Mucosa of rectum (tissue), 2 donors: ENCODE results near the gene MLH1.
A peak's percentile ranks its signal among the peaks of the same experiment; 100 is the strongest.

Source experiments
- H3K27ac ChIP-seq, 2 donors: one replicate each; pipeline ENCODE4 v1.7.0; 2013; ENCODE audit warnings: inconsistent platforms in 2 of 2, low read depth in 2 of 2, low read length in 2 of 2
- H3K27me3 ChIP-seq, 2 donors: one replicate each; pipeline ENCODE4 v1.7.0; 2013; ENCODE audit warnings: low read length in 2 of 2; ENCODE audit not compliant: control insufficient read depth in 2 of 2, insufficient read depth in 2 of 2
- H3K36me3 ChIP-seq, 2 donors: one replicate each; pipeline ENCODE4 v1.7.0; 2013; ENCODE audit warnings: low read length in 2 of 2; ENCODE audit not compliant: control insufficient read depth in 2 of 2, insufficient read depth in 2 of 2
- H3K4me1 ChIP-seq, 2 donors: one replicate each; pipeline ENCODE4 v1.7.0; 2013; ENCODE audit warnings: low read length in 2 of 2, mild to moderate bottlenecking in 1 of 2; ENCODE audit not compliant: control insufficient read depth in 2 of 2, insufficient read depth in 2 of 2
- H3K4me3 ChIP-seq, 2 donors: one replicate each; pipeline ENCODE4 v1.7.0; 2013; ENCODE audit warnings: low read length in 2 of 2
- H3K9ac ChIP-seq, 2 donors: one replicate each; pipeline ENCODE4 v1.7.0; 2013; ENCODE audit warnings: low read length in 2 of 2, low read depth in 1 of 2, mild to moderate bottlenecking in 1 of 2
- H3K9me3 ChIP-seq, 2 donors: one replicate each; pipeline ENCODE4 v1.7.0; 2013; ENCODE audit warnings: low read length in 2 of 2; ENCODE audit not compliant: control insufficient read depth in 2 of 2
- donor health status: healthy.
- donor health status: Normal muscosa, but diverticular disease.

Gene MLH1

DNA sequence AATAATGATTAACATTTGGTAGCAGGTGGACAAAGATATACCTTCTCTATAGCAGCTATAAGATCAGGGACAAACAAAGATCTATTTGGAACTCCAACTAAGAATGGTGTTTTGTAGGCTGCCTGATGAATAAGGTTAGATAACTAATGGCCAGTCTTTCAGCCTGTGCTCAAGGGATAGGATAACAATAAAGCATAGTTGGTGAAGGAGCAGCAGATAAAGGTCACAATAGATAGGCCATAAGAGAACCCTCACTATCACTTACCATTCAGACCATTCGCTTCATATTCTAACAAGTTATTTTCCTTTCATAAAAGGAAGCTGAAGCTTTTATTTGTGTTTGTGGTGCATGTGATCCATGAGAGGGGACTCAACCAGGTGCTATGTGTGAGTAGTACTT lies 20.2 kb upstream of the MLH1 start:
- Histone ChIP-seq H3K27ac (no peak overlapping the region), H3K27me3 (no peaks in the 10 kb centered on the region), H3K36me3 (peaks cover 0 to 2% of the 10 kb centered on the region in 2 donors), H3K9ac (no peak overlapping the region), H3K4me1 (no peaks in the 10 kb centered on the region), H3K4me3 (no peak overlapping the region), H3K9me3 (no peaks in the 10 kb centered on the region)

DNA sequence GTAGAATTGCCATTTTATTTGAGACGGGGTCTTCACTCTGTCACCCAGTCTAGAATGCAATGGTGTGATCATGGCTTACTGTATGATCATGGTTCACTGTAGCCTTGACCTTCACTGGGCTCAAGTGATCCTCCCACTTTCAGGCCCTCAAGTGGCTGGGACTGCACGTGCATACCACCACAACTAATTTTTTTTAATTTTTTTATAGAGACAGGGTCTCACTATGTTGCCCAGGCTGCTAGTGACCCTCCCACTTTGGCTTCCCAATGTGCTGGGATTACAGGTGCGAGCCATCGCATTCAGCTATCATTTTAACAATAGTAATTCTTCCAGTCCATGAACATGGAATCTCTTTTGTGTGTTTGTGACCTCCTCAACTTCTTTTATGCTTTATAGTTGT lies 12.3 kb upstream of the MLH1 start:
- Histone ChIP-seq H3K9me3 (no peaks in the 10 kb centered on the region), H3K4me1 (no peaks in the 10 kb centered on the region), H3K36me3 (peaks cover 20 to 37% of the 10 kb centered on the region in 2 donors), H3K27me3 (no peaks in the 10 kb centered on the region), H3K4me3 (no peak overlapping the region), H3K27ac (no peak overlapping the region), H3K9ac (no peak overlapping the region)

DNA sequence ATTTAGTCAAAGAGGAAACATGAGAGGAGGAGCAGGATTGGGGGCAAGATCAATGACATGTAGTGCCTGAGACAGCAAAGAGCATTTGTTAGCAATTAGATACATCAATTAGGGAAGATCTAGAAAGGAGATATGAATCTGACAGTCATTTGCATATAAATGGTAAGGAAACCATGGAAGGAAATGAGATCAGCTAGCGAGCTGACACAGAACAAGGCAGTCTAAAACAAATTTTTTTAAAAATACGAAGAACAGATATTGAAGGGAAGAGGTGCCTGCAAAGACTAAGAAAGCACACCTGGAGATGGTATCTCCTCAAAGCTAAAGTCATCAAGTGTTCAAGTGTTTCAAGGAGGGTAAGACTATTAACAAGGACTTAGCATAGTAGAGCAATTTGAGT lies 5.0 kb upstream of the MLH1 start:
- peaks cover 16 to 22% of the 10 kb centered on the region in 2 donors for H3K4me1 ChIP-seq
- H3K9ac ChIP-seq = no peak overlapping the region
- H3K27me3 ChIP-seq = no peaks in the 10 kb centered on the region
- no peak overlapping the region for H3K27ac ChIP-seq
- no peak overlapping the region for H3K4me3 ChIP-seq
- no peaks in the 10 kb centered on the region for H3K9me3 ChIP-seq
- H3K36me3 ChIP-seq = peaks cover 22 to 36% of the 10 kb centered on the region in 2 donors

DNA sequence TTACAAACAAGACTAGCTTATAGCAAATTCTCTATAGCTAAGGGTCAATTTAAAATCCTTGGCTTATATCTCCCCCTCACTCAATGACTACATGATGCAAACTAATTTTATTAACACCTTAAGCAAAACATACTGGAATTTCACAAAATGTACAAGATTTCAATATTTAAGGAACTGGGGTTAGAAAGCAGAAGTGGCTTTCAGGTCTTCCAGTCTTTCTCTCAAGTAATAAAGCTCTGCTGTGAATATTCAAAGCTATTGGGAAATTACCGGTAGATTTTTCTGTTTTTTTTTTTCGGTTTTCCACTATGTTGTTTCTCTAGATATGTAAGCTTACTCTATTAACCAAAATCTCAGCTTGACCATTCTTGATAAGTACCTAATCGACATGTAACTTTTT lies 4.3 kb upstream of the MLH1 start:
- H3K9ac ChIP-seq = peak overlapping the region in 1 of 2 donors; percentile 20
- peak overlapping the region in 1 of 2 donors; percentile 14 for H3K4me3 ChIP-seq
- peaks cover 21 to 25% of the 10 kb centered on the region in 2 donors for H3K4me1 ChIP-seq

DNA sequence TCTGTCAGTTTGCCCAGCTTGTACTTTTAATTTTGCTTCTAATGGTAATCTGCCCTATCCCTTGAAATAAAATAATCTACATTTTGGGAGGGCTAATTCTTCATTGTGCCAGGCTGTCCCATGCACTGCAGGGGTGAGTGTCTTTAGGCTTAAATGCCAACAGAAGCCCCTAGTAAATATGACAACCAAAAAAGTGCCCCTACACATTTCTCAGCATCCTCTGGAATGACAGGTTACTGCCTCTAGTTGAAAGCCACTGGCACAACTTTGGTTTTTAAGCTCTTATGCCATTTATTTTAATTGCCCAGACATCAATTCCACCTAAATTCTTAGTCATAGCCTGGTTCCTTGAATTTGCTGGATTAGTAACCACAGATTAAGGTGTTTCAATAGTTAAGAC lies 3.8 kb upstream of the MLH1 start:
- Histone ChIP-seq H3K27ac (no peak overlapping the region), H3K4me1 (peaks cover 22 to 30% of the 10 kb centered on the region in 2 donors), H3K4me3 (peak overlapping the region; percentile 3 to 14), H3K27me3 (no peaks in the 10 kb centered on the region), H3K9me3 (no peaks in the 10 kb centered on the region), H3K9ac (no peak overlapping the region), H3K36me3 (peaks cover 18 to 26% of the 10 kb centered on the region in 2 donors)

More for the DNA sequence above, 4.3 kb upstream of the MLH1 start:
- no peak overlapping the region for H3K27ac ChIP-seq
- no peaks in the 10 kb centered on the region for H3K27me3 ChIP-seq
- H3K36me3 ChIP-seq = peaks cover 22 to 30% of the 10 kb centered on the region in 2 donors
- no peaks in the 10 kb centered on the region for H3K9me3 ChIP-seq

DNA sequence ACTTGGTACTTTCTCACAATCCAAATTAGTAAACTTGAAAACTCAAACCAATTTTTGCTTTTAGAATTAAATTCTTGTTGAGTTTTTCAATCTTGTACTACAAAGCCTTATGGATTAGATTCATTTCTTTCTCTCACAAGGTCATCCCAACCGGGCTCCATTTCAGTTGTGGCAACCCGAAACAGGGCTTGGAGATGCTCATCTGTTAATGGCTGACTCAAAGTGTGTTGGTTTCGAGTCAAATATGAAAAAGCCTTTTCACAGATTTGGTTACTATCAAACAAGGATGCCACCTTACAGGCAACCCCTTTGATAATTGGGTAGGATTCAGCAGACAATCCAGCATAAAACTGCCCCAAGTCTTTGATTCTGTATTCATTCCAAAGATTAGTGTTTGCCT lies 2.2 kb upstream of the MLH1 start:
- H3K4me3 ChIP-seq = peak overlapping the region in 1 of 2 donors; percentile 98
- H3K9ac ChIP-seq = no peak overlapping the region
- peak overlapping the region; percentile 98 to 99 for H3K27ac ChIP-seq

DNA sequence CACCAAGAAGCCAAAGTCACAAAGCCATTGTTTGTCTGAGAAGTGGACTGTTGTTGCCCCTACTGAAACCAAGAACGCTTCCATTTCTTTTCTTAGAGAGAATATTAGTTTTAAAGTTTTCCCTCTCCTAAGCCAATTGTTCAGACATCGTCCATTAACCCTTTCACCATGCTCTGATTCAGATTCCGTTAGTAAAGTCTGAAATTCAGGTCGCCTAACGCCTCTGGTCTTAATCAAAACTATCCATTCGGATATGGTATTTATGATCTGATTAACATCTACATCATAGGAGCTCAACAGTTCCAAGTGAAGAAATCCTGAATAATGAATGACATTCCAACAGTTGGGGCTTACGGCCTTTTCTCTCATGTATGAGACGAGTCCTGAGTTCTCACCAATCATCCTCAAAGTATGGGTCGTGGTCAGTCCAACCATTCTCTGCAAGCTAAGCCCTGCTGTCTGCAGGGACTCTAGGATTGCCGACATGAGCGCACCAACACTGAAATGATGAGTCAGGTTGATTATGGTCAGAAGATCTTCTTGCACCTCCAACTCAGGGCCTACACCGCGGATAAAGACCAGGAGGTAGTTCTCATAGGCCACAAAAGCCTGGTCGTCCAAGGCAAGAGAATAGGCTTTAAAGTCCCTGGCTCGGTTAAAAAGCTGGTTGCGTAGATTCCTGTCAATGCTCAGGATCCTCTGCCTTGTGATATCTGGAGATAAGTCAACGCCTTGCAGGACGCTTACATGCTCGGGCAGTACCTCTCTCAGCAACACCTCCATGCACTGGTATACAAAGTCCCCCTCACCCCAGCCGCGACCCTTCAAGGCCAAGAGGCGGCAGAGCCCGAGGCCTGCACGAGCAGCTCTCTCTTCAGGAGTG lies 1.2 kb upstream of the MLH1 start:
- H3K4me3 ChIP-seq = peak overlapping the region; percentile 87 to 98
- no peaks in the 10 kb centered on the region for H3K27me3 ChIP-seq
- peaks cover 22 to 30% of the 10 kb centered on the region in 2 donors for H3K4me1 ChIP-seq
- H3K9me3 ChIP-seq = no peaks in the 10 kb centered on the region
- peak overlapping the region; percentile 95 to 98 for H3K9ac ChIP-seq
- H3K36me3 ChIP-seq = peaks cover 9 to 11% of the 10 kb centered on the region in 2 donors
- peak overlapping the region; percentile 98 to 99 for H3K27ac ChIP-seq

More for the DNA sequence above, 2.2 kb upstream of the MLH1 start:
- Histone ChIP-seq H3K27me3 (no peaks in the 10 kb centered on the region), H3K9me3 (no peaks in the 10 kb centered on the region), H3K36me3 (peaks cover 7 to 10% of the 10 kb centered on the region in 2 donors), H3K4me1 (peaks cover 22 to 30% of the 10 kb centered on the region in 2 donors)

DNA sequence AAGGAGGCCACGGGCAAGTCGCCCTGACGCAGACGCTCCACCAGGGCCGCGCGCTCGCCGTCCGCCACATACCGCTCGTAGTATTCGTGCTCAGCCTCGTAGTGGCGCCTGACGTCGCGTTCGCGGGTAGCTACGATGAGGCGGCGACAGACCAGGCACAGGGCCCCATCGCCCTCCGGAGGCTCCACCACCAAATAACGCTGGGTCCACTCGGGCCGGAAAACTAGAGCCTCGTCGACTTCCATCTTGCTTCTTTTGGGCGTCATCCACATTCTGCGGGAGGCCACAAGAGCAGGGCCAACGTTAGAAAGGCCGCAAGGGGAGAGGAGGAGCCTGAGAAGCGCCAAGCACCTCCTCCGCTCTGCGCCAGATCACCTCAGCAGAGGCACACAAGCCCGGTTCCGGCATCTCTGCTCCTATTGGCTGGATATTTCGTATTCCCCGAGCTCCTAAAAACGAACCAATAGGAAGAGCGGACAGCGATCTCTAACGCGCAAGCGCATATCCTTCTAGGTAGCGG lies 452 bp upstream of the MLH1 start, which contains the start of gene EPM2AIP1:
Gene EPM2AIP1 (minus strand): TSS at position 326 of the 520 bp plus-strand sequence. CDS start 54 bp downstream, at position 272.
- Histone ChIP-seq H3K9ac (peak within 1 kb of the TSS; percentile 95 to 98), H3K36me3 (peaks cover 13% of the 10 kb centered on the region in 2 donors), H3K9me3 (no peaks in the 10 kb centered on the region), H3K27ac (peak within 1 kb of the TSS; percentile 99), H3K4me1 (peaks cover 22 to 30% of the 10 kb centered on the region in 2 donors), H3K4me3 (peak within 1 kb of the TSS; percentile 98), H3K27me3 (no peaks in the 10 kb centered on the region)

DNA sequence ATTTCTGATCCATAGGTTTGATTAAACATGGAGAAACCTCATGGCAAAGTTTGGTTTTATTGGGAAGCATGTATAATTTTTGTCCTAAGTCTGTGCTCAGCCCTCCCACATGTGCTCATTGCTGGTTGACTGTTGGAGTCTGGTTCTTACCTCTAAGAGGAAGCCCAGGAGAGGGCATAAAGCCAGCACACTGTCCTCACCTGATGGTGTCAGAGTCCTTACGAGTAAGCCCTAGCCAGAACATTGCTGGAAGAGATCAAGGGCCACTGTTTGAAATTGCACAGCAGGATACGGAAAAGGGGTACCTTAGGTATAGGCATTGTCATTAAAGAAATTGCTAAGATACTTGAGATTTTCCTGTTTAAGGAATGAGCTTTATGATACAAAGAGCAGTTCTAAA lies 21.3 kb downstream of the MLH1 start:
- H3K9me3 ChIP-seq = no peaks in the 10 kb centered on the region
- H3K4me1 ChIP-seq = no peaks in the 10 kb centered on the region
- no peaks in the 10 kb centered on the region for H3K27me3 ChIP-seq
- H3K4me3 ChIP-seq = no peak overlapping the region
- no peak overlapping the region for H3K27ac ChIP-seq
- H3K36me3 ChIP-seq = peaks cover 43 to 53% of the 10 kb centered on the region in 2 donors
- H3K9ac ChIP-seq = no peak overlapping the region

DNA sequence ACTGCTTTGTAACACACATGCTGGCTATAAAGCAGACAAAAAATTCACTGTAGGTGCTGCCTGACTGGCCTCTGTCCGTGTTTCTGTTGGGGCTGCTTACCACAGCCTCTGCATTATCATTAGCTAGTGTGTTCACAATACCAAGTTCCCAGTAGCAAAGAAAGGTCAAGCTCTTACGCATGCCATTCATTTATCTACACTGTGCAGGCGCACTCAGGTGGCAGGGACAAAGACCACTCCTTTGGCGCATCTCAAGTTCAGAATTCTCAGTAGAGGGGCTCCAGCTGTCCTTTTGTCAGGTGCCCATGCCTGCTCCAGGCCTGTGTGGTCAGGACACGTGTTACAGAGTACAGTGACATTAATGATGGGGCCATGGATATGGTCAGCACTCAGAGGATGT lies 22.3 kb downstream of the MLH1 start:
- Histone ChIP-seq H3K36me3 (peaks cover 45 to 61% of the 10 kb centered on the region in 2 donors), H3K27ac (no peak overlapping the region), H3K27me3 (no peaks in the 10 kb centered on the region), H3K9ac (no peak overlapping the region), H3K9me3 (no peaks in the 10 kb centered on the region), H3K4me1 (no peaks in the 10 kb centered on the region), H3K4me3 (no peak overlapping the region)
